ENCODE results near the gene FBXL19. TPM values are rescaled to one million over a fixed set of nuclear protein-coding genes. Genes with fewer than 3 reads are reported as not detected.

Gene FBXL19
- total and polyA plus RNA-seq, 2 of the 13 experiments (the other 11 are each of a cell fraction or from before 2014, with no cell fraction given): 6.0 to 13.7 TPM

GRCh38 chr16:30948667-30949649, 25.6 kb downstream of the FBXL19 start, which contains the start of gene ORAI3 (continued):
- TF ChIP-seq, protein P1, sequence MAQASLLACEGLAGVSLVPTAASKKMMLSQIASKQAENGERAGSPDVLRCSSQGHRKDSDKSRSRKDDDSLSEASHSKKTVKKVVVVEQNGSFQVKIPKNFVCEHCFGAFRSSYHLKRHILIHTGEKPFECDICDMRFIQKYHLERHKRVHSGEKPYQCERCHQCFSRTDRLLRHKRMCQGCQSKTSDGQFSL (CRISPR knock-in tag; IDR thresholded peaks at IDR 0.05): peak; percentile 96
- TF ChIP-seq KDM4B (CRISPR knock-in tag; IDR thresholded peaks at IDR 0.05) (no peak), ARNTL (CRISPR knock-in tag; IDR thresholded peaks at IDR 0.05) (peak; percentile 25; the same call in 1 of the 2 replicates), ZNF318 (CRISPR knock-in tag; IDR thresholded peaks at IDR 0.05) (no peak), SKI (IDR thresholded peaks at IDR 0.05; ENCODE audit: partially characterized antibody) (no peak), ZNF556 (CRISPR knock-in tag; IDR thresholded peaks at IDR 0.05; ENCODE audit: borderline replicate concordance) (no peak), ATF4 (CRISPR knock-in tag; IDR thresholded peaks at IDR 0.05) (no peak; a peak in 1 of 4 replicates), NPAS2 (CRISPR knock-in tag; IDR thresholded peaks at IDR 0.05; ENCODE audit: borderline replicate concordance) (no peak)
- TF ChIP-seq, protein P2, sequence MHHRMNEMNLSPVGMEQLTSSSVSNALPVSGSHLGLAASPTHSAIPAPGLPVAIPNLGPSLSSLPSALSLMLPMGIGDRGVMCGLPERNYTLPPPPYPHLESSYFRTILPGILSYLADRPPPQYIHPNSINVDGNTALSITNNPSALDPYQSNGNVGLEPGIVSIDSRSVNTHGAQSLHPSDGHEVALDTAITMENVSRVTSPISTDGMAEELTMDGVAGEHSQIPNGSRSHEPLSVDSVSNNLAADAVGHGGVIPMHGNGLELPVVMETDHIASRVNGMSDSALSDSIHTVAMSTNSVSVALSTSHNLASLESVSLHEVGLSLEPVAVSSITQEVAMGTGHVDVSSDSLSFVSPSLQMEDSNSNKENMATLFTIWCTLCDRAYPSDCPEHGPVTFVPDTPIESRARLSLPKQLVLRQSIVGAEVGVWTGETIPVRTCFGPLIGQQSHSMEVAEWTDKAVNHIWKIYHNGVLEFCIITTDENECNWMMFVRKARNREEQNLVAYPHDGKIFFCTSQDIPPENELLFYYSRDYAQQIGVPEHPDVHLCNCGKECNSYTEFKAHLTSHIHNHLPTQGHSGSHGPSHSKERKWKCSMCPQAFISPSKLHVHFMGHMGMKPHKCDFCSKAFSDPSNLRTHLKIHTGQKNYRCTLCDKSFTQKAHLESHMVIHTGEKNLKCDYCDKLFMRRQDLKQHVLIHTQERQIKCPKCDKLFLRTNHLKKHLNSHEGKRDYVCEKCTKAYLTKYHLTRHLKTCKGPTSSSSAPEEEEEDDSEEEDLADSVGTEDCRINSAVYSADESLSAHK (CRISPR knock-in tag; IDR thresholded peaks at IDR 0.05; ENCODE audit: borderline replicate concordance): no peak
- TF ChIP-seq, protein P3, sequence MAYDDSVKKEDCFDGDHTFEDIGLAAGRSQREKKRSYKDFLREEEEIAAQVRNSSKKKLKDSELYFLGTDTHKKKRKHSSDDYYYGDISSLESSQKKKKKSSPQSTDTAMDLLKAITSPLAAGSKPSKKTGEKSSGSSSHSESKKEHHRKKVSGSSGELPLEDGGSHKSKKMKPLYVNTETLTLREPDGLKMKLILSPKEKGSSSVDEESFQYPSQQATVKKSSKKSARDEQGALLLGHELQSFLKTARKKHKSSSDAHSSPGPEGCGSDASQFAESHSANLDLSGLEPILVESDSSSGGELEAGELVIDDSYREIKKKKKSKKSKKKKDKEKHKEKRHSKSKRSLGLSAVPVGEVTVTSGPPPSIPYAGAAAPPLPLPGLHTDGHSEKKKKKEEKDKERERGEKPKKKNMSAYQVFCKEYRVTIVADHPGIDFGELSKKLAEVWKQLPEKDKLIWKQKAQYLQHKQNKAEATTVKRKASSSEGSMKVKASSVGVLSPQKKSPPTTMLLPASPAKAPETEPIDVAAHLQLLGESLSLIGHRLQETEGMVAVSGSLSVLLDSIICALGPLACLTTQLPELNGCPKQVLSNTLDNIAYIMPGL (CRISPR knock-in tag; IDR thresholded peaks at IDR 0.05; ENCODE audit: borderline replicate concordance in 1 of 2, low read depth in 1 of 2): peak in 1 of 2 experiments; percentile 84; a peak in 3 of 4 replicates
- TF ChIP-seq, protein P4, sequence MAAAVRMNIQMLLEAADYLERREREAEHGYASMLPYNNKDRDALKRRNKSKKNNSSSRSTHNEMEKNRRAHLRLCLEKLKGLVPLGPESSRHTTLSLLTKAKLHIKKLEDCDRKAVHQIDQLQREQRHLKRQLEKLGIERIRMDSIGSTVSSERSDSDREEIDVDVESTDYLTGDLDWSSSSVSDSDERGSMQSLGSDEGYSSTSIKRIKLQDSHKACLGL (CRISPR knock-in tag; IDR thresholded peaks at IDR 0.05): no peak

All from HepG2 (cell line).